ENCODE results near the gene KLF13.

- TF ChIP-seq CTCF (IDR thresholded peaks at IDR 0.05; ENCODE audit: insufficient read depth, low read depth, low read length) (no peak), EZH2 (IDR thresholded peaks at IDR 0.05; ENCODE audit: insufficient read depth, low read length) (no peak)
Measured at GRCh38 chr15:31340047-31340446, 13.4 kb downstream of the KLF13 start.

Measured in astrocyte (in vitro differentiated cells and primary cell).